MM.1S (cell line): Measurements from ENCODE around the gene NPR3.

Experiments
- DNase-seq: peaks from one replicate; pipeline ENCODE4 v3.0.0-alpha.2; 2015
- H2AFZ ChIP-seq: fragments of 300-600 bp; sonication (generic); 2 replicates; pipeline ENCODE4 v1.6.0; 2016; ENCODE audit warnings: antibody characterized with exemption, low read length
- H3F3A ChIP-seq: fragments of 300-600 bp; sonication (generic); 2 replicates; pipeline ENCODE4 v1.6.1; 2016; ENCODE audit warnings: mild to moderate bottlenecking, antibody characterized with exemption, low read length, moderate library complexity, mixed read lengths; ENCODE audit not compliant: insufficient read depth
- H3K27ac ChIP-seq: fragments of 300-600 bp; sonication (generic); 2 replicates; pipeline ENCODE4 v1.5.1; 2016; ENCODE audit warnings: mild to moderate bottlenecking, low read length
- H3K27me3 ChIP-seq: fragments of 300-600 bp; sonication (generic); replicated peaks from 2 replicates; pipeline ENCODE4 v1.6.0; 2016; ENCODE audit warnings: low read length; ENCODE audit not compliant: insufficient read depth
- H3K36me3 ChIP-seq: fragments of 300-600 bp; sonication (generic); replicated peaks from 2 replicates; pipeline ENCODE4 v1.6.1; 2016; ENCODE audit warnings: mild to moderate bottlenecking, low read length, mixed read lengths; ENCODE audit not compliant: insufficient read depth
- H3K4me1 ChIP-seq: fragments of 300-600 bp; sonication (generic); 2 replicates; pipeline ENCODE4 v1.6.1; 2016; ENCODE audit warnings: low read length, mixed read lengths
- H3K4me2 ChIP-seq: fragments of 300-600 bp; sonication (generic); 2 replicates; pipeline ENCODE4 v1.6.0; 2016; ENCODE audit warnings: low read depth, low read length
- H3K4me3 ChIP-seq: fragments of 300-600 bp; sonication (generic); 2 replicates; pipeline ENCODE4 v1.5.1; 2016; ENCODE audit warnings: low read length, mixed read lengths
- H3K79me2 ChIP-seq: fragments of 300-600 bp; sonication (generic); 2 replicates; pipeline ENCODE4 v1.6.1; 2016; ENCODE audit warnings: mixed run types, low read length, mixed read lengths
- H3K9ac ChIP-seq: fragments of 300-600 bp; sonication (generic); 2 replicates; pipeline ENCODE4 v1.6.1; 2016; ENCODE audit warnings: low read length, mixed read lengths
- H3K9me2 ChIP-seq: fragments of 300-600 bp; sonication (generic); replicated peaks from 2 replicates; pipeline ENCODE4 v1.6.1; 2016; ENCODE audit warnings: mild to moderate bottlenecking, low read length, mixed read lengths; ENCODE audit not compliant: insufficient read depth
- H3K9me3 ChIP-seq: fragments of 300-600 bp; sonication (generic); replicated peaks from 2 replicates; pipeline ENCODE4 v1.6.1; 2016; ENCODE audit warnings: mild to moderate bottlenecking, low read length, mixed read lengths; ENCODE audit not compliant: insufficient read depth
- H4K20me1 ChIP-seq: fragments of 300-600 bp; sonication (generic); 2 replicates; pipeline ENCODE4 v1.6.1; 2016; ENCODE audit warnings: mild to moderate bottlenecking, low read length, moderate library complexity, mixed read lengths; ENCODE audit not compliant: insufficient read depth
- CTCF ChIP-seq: fragments of 300-600 bp; sonication (generic); IDR thresholded peaks from 2 replicates; pipeline ENCODE4 v1.5.1; 2016; ENCODE audit warnings: antibody characterized with exemption, low read length, mixed read lengths
- EZH2 ChIP-seq: fragments of 300-600 bp; sonication (generic); optimal IDR thresholded peaks from 2 replicates; pipeline ENCODE3; 2017; ENCODE audit warnings: low read depth, mild to moderate bottlenecking, antibody characterized with exemption, low read length, mixed read lengths
- EZH2phosphoT487 ChIP-seq: fragments of 300-600 bp; sonication (generic); IDR thresholded peaks from 2 replicates; pipeline ENCODE4 v1.6.1; 2018; ENCODE audit warnings: antibody characterized with exemption, low read length

NPR3 gene, protein sequence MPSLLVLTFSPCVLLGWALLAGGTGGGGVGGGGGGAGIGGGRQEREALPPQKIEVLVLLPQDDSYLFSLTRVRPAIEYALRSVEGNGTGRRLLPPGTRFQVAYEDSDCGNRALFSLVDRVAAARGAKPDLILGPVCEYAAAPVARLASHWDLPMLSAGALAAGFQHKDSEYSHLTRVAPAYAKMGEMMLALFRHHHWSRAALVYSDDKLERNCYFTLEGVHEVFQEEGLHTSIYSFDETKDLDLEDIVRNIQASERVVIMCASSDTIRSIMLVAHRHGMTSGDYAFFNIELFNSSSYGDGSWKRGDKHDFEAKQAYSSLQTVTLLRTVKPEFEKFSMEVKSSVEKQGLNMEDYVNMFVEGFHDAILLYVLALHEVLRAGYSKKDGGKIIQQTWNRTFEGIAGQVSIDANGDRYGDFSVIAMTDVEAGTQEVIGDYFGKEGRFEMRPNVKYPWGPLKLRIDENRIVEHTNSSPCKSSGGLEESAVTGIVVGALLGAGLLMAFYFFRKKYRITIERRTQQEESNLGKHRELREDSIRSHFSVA

GRCh38 chr5:32710550-32711361, at the start of gene NPR3:
Gene NPR3 (plus strand): TSS chr5:32711321. CDS start chr5:32711777, 456 bp downstream.
- Histone ChIP-seq H3F3A (no peaks in the 10 kb centered on the region), H3K4me2 (peak within 1 kb of the TSS; percentile 95), H3K36me3 (no peaks in the 10 kb centered on the region), H4K20me1 (no peaks in the 10 kb centered on the region), H3K79me2 (no peaks in the 10 kb centered on the region), H2AFZ (peak within 1 kb of the TSS; percentile 92), H3K4me1 (no peaks in the 10 kb centered on the region), H3K4me3 (peak within 1 kb of the TSS; percentile 81), H3K27me3 (no peaks in the 10 kb centered on the region; the same call in 1 of the 2 replicates), H3K9ac (peak within 1 kb of the TSS; percentile 2; the same call in 1 of the 2 replicates), H3K9me3 (no peaks in the 10 kb centered on the region), H3K27ac (no peak within 1 kb of the TSS), H3K9me2 (no peaks in the 10 kb centered on the region)
- no peak for DNase-seq
- TF ChIP-seq EZH2 (no peak), CTCF (no peak), EZH2phosphoT487 (no peak)

- H3K4me2 ChIP-seq, result no peak overlapping the region
- no peak overlapping the region for H3K27ac ChIP-seq
- no peaks in the 10 kb centered on the region for H3K4me1 ChIP-seq
- no peaks in the 10 kb centered on the region for H3K79me2 ChIP-seq
- TF ChIP-seq EZH2phosphoT487, result no peak
- no peak for TF ChIP-seq CTCF
- TF ChIP-seq EZH2, result no peak
- no peaks in the 10 kb centered on the region for H3F3A ChIP-seq
- no peaks in the 10 kb centered on the region for H3K9me2 ChIP-seq
- DNase-seq, result no peak
- no peaks in the 10 kb centered on the region for H4K20me1 ChIP-seq
- H2AFZ ChIP-seq, result no peak overlapping the region
- no peaks in the 10 kb centered on the region for H3K9me3 ChIP-seq
- no peak overlapping the region for H3K9ac ChIP-seq
- H3K4me3 ChIP-seq, result no peak overlapping the region
- no peaks in the 10 kb centered on the region for H3K27me3 ChIP-seq
- H3K36me3 ChIP-seq, result no peaks in the 10 kb centered on the region
These were observed 46.6 kb upstream of the NPR3 start for GRCh38 chr5:32664523-32664922.

- no peaks in the 10 kb centered on the region for H3K79me2 ChIP-seq
- H2AFZ ChIP-seq, result no peak overlapping the region
- DNase-seq, result no peak
- no peak for TF ChIP-seq EZH2
- no peak for TF ChIP-seq EZH2phosphoT487
- no peak overlapping the region for H3K27ac ChIP-seq
- H3F3A ChIP-seq, result no peaks in the 10 kb centered on the region
- no peaks in the 10 kb centered on the region for H3K9me2 ChIP-seq
- H3K9me3 ChIP-seq, result no peaks in the 10 kb centered on the region
- H4K20me1 ChIP-seq, result no peaks in the 10 kb centered on the region
- H3K4me1 ChIP-seq, result no peaks in the 10 kb centered on the region
- H3K36me3 ChIP-seq, result no peaks in the 10 kb centered on the region
- no peak overlapping the region for H3K9ac ChIP-seq
- no peaks in the 10 kb centered on the region for H3K27me3 ChIP-seq
- H3K4me2 ChIP-seq, result no peak overlapping the region
- H3K4me3 ChIP-seq, result no peak overlapping the region
These were observed 42.6 kb upstream of the NPR3 start for GRCh38 chr5:32668552-32668951.
